HG02588 (cell line): ENCODE results near the gene ANXA6.

Source experiments
- ATAC-seq: cut with Tn5 transposase; IDR thresholded peaks from one replicate; pipeline ENCODE4 v1.9.1; 2021; ENCODE audit warnings: mild to moderate bottlenecking, moderate library complexity; ENCODE audit not compliant: unreplicated experiment

ANXA6 gene

GRCh38 chr5:151068433-151069197, 89.0 kb downstream of the ANXA6 start:
- peak; percentile 62 for ATAC-seq

GRCh38 chr5:151067632-151068432, 89.7 kb downstream of the ANXA6 start:
- ATAC-seq = no peak

- no peak for ATAC-seq
These were observed 90.7 kb downstream of the ANXA6 start for GRCh38 chr5:151066920-151067319.

- ATAC-seq = no peak
These were observed 92.0 kb downstream of the ANXA6 start for GRCh38 chr5:151065609-151066008.

- ATAC-seq = no peak
These were observed 92.6 kb downstream of the ANXA6 start for GRCh38 chr5:151064916-151065499.

- ATAC-seq = no peak
These were observed 94.2 kb downstream of the ANXA6 start for GRCh38 chr5:151063142-151063989.

GRCh38 chr5:151062405-151063141, 95.0 kb downstream of the ANXA6 start:
- no peak for ATAC-seq

- no peak for ATAC-seq
These were observed 96.8 kb downstream of the ANXA6 start for GRCh38 chr5:151060742-151061141.

GRCh38 chr5:151058891-151059489, 98.6 kb downstream of the ANXA6 start:
- no peak for ATAC-seq

- no peak for ATAC-seq
These were observed 99.3 kb downstream of the ANXA6 start for GRCh38 chr5:151058301-151058700.

- ATAC-seq = no peak
These were observed 100.9 kb downstream of the ANXA6 start for GRCh38 chr5:151056379-151057325.

- no peak for ATAC-seq
These were observed 102.2 kb downstream of the ANXA6 start for GRCh38 chr5:151055336-151055735.

- ATAC-seq = no peak
These were observed 102.9 kb downstream of the ANXA6 start for GRCh38 chr5:151054709-151055108.

GRCh38 chr5:151053796-151054462, 103.7 kb downstream of the ANXA6 start:
- no peak for ATAC-seq

- ATAC-seq = no peak
These were observed 104.7 kb downstream of the ANXA6 start for GRCh38 chr5:151052836-151053235.

- ATAC-seq = peak; percentile 3
These were observed 105.5 kb downstream of the ANXA6 start for GRCh38 chr5:151051931-151052608.

GRCh38 chr5:151051066-151051930, 106.3 kb downstream of the ANXA6 start:
- ATAC-seq = peak; percentile 67
